B cell (primary cell): Measurements from ENCODE around the gene DIO2. TPM values are rescaled to one million over a fixed set of nuclear protein-coding genes. Genes with fewer than 3 reads are reported as not detected.

Experiments used
- ATAC-seq: fragments of 200-7000 bp; cut with Tn5 transposase; one replicate; pipeline ENCODE4 v1.10.0; 2021; ENCODE audit warnings: low read depth, mild to moderate bottlenecking, moderate number of reproducible peaks, moderate library complexity
- CTCF ChIA-PET: fragments of 350-600 bp; sonication (Branson Sonifier 250); formaldehyde crosslinking; loops from one replicate; lab custom pipeline; 2021; ENCODE audit warnings: antibody characterized with exemption, inconsistent platforms; lab: Charles Lee
- POLR2A ChIA-PET: fragments of 350-600 bp; sonication (Branson Sonifier 250); formaldehyde crosslinking; loops from one replicate; lab custom pipeline; 2021; ENCODE audit warnings: antibody characterized with exemption; lab: Charles Lee
- DNase-seq: peaks from one replicate; pipeline ENCODE4 v3.0.0; 2013
- H2AFZ ChIP-seq: 2 replicates; pipeline ENCODE4 v1.6.1; 2012; ENCODE audit warnings: mild to moderate bottlenecking, low read depth, low read length; ENCODE audit not compliant: insufficient read depth, poor library complexity, severe bottlenecking
- H3K27ac ChIP-seq, 2 donors: 1 replicate in 1 of 2; 2 replicates in 1 of 2; pipeline ENCODE4 v1.5.1; 2012 to 2013; ENCODE audit warnings: low read length in 2 of 2, mild to moderate bottlenecking in 2 of 2, moderate library complexity in 1 of 2
- H3K27me3 ChIP-seq, 4 experiments: fragments of 200-600 bp in 1 of 4; sonication (generic) in 1 of 4; replicated peaks in 1 of 4; 1 replicate in 2 of 4; 2 replicates in 2 of 4; pipeline versions ENCODE4 v1.6.1 to v1.7.0; 2013 to 2016; ENCODE audit warnings: low read length in 3 of 4, mild to moderate bottlenecking in 2 of 4, mixed read lengths in 1 of 4, moderate library complexity in 1 of 4; ENCODE audit not compliant: insufficient read depth in 4 of 4, control insufficient read depth in 3 of 4; ENCODE audit errors: control extremely low read depth in 1 of 4
- H3K36me3 ChIP-seq, 2 experiments: replicated peaks in 1 of 2; 1 replicate in 1 of 2; 2 replicates in 1 of 2; pipeline versions ENCODE4 v1.6.1 to v1.7.1; 2013; ENCODE audit warnings: low read length in 1 of 2; ENCODE audit not compliant: insufficient read depth in 2 of 2, control insufficient read depth in 1 of 2; ENCODE audit errors: control extremely low read depth in 1 of 2, extremely low read depth in 1 of 2
- H3K4me1 ChIP-seq, 2 donors: fragments of 200-600 bp in 1 of 2; sonication (generic) in 1 of 2; 1 replicate in 1 of 2; 2 replicates in 1 of 2; pipeline versions ENCODE4 v1.5.1 to v1.6.1; 2013 to 2017; ENCODE audit warnings: low read length in 2 of 2; ENCODE audit not compliant: control insufficient read depth in 2 of 2, insufficient read depth in 2 of 2
- H3K4me2 ChIP-seq: replicated peaks from 2 replicates; pipeline ENCODE3; 2012; ENCODE audit warnings: mild to moderate bottlenecking, low read depth, low read length; ENCODE audit not compliant: poor library complexity, severe bottlenecking
- H3K4me3 ChIP-seq, 5 experiments: fragments of 200-600 bp in 1 of 5; sonication (generic) in 1 of 5; 1 replicate in 3 of 5; 2 replicates in 2 of 5; pipeline versions ENCODE4 v1.5.1 to v1.7.0; 2011 to 2016; ENCODE audit warnings: low read length in 4 of 5, mild to moderate bottlenecking in 4 of 5, low read depth in 2 of 5, control low read depth in 1 of 5, moderate library complexity in 1 of 5; ENCODE audit not compliant: insufficient read depth in 1 of 5; ENCODE audit errors: control extremely low read depth in 1 of 5, extremely low read depth in 1 of 5
- H3K79me2 ChIP-seq: fragments of 200-600 bp; sonication (generic); one replicate; pipeline ENCODE4 v1.6.0; 2016; ENCODE audit warnings: low read length; ENCODE audit not compliant: control insufficient read depth, insufficient read depth
- H3K9ac ChIP-seq: fragments of 200-600 bp; sonication (generic); 2 replicates; pipeline ENCODE4 v1.6.1; 2017; ENCODE audit warnings: mild to moderate bottlenecking, low read length, moderate library complexity
- H3K9me3 ChIP-seq, 3 donors: one replicate each; pipeline versions ENCODE4 v1.6.1 to v1.7.1; 2013; ENCODE audit warnings: low read length in 2 of 3; ENCODE audit not compliant: control insufficient read depth in 2 of 3, insufficient read depth in 1 of 3; ENCODE audit errors: control extremely low read depth in 1 of 3
- H4K20me1 ChIP-seq: 2 replicates; pipeline ENCODE4 v1.6.0; 2012; ENCODE audit warnings: mild to moderate bottlenecking, low read length; ENCODE audit not compliant: insufficient read depth, control insufficient read depth, poor library complexity, severe bottlenecking
- H3K27ac Mint-ChIP-seq: one replicate; pipeline ENCODE4 v1.8.0; 2021; ENCODE audit warnings: mixed read lengths
- H3K27me3 Mint-ChIP-seq: one replicate; pipeline ENCODE4 v1.8.0; 2021; ENCODE audit warnings: mixed read lengths
- H3K4me1 Mint-ChIP-seq: one replicate; pipeline ENCODE4 v1.8.0; 2021; ENCODE audit warnings: mixed read lengths
- H3K4me3 Mint-ChIP-seq: one replicate; pipeline ENCODE4 v1.8.0; 2021; ENCODE audit warnings: mixed read lengths
- H3K9me3 Mint-ChIP-seq: one replicate; pipeline ENCODE4 v1.8.0; 2022; ENCODE audit warnings: mixed read lengths; ENCODE audit not compliant: insufficient read depth
- EZH2 ChIP-seq: IDR thresholded peaks from 2 replicates; pipeline ENCODE4 v1.6.1; 2012; ENCODE audit warnings: borderline replicate concordance, low read depth, mild to moderate bottlenecking, moderate library complexity, low read length; ENCODE audit not compliant: insufficient read depth, poor library complexity, severe bottlenecking
- WGBS: methylation state at CpG from one replicate; pipeline ENCODE4 v1.1.5; 2013; ENCODE audit warnings: missing lambda C conversion rate; ENCODE audit not compliant: insufficient coverage; 5-methylcytosine and 5-hydroxymethylcytosine counted together
- intact Hi-C: fragments of 100-400 bp; cut with micrococcal nuclease; formaldehyde crosslinking; loops from one replicate; pipeline ENCODE4 v1.10.0; 2022
- polyA plus RNA-seq: library from polyadenylated mRNA; depleted of rRNA; stranded (reverse); fragments of >200 nt; gene quantifications from 2 replicates; pipeline ENCODE4 v1.2.3, GENCODE V29; 2012
- total RNA-seq, 2 donors: library from RNA; stranded (reverse); fragments of 120-200 nt in 1 of 2; gene quantifications; 1 replicate in 1 of 2; 2 replicates in 1 of 2; pipeline versions ENCODE4 v1.2.3 to v1.2.4, GENCODE V29; 2013 to 2022
- TF ChIP-seq, protein P1 (sequence below): fragments of 200-600 bp; IDR thresholded peaks from one replicate; pipeline ENCODE4 v1.8.0; 2022; ENCODE audit warnings: antibody characterized with exemption, mild to moderate bottlenecking

DIO2 gene
- total and polyA plus RNA-seq, 2 donors (not counting 1 experiment from before 2014, with no cell fraction given): not detected

DNA sequence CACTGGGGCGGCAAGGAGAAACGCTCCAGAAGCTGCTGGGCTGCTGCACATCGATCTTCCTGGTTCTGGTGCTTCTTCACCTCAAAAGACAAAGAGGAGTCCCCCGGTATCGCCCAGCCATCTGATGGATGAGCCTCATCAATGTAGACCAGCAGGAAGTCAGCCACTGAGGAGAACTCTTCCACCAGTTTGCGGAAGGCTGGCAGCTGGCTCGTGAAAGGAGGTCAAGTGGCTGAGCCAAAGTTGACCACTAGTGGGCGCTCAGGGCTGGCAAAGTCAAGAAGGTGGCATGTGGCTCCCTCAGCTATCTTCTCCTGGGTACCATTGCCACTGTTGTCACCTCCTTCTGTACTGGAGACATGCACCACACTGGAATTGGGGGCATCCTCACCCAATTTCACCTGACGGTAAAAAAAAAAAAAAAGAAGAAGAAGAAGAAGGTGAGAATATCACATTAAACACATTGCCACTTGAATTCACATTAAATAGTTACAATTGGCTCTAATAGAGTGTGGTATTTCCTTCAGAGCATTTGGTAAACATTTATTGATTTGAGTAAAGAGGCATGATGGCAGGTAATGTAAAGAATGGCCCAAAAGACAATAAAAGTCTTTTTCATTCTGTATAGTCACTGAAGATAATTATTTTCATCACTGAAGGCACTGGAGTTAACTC, 8.3 kb downstream of the DIO2 start:
- H3K36me3 ChIP-seq: no peaks in the 10 kb centered on the region
- Mint-ChIP-seq H3K27me3 (no peaks in the 10 kb centered on the region), H3K4me1 (no peaks in the 10 kb centered on the region), H3K27ac (no peak overlapping the region), H3K9me3 (peaks cover 2% of the 10 kb centered on the region), H3K4me3 (no peak overlapping the region)
- no peak overlapping the region for H2AFZ ChIP-seq
- ChIA-PET POLR2A (no interaction called here), CTCF (no interaction called here)
- no peak overlapping the region for H3K9ac ChIP-seq
- H3K4me2 ChIP-seq: no peak overlapping the region
- peaks cover 0 to 4% (median 0%) of the 10 kb centered on the region in 3 donors for H3K9me3 ChIP-seq
- DNase-seq (no peak), ATAC-seq (no peak)
- WGBS: 69% methylated on average over 8 of the region's 9 CpGs
- no peaks in the 10 kb centered on the region for H3K79me2 ChIP-seq
- H3K27me3 ChIP-seq: no peaks in the 10 kb centered on the region
- no peaks in the 10 kb centered on the region for H4K20me1 ChIP-seq
- no peaks in the 10 kb centered on the region for H3K4me1 ChIP-seq
- intact Hi-C loops: no loop called here
- no peak for TF ChIP-seq EZH2
- TF ChIP-seq, protein P1, sequence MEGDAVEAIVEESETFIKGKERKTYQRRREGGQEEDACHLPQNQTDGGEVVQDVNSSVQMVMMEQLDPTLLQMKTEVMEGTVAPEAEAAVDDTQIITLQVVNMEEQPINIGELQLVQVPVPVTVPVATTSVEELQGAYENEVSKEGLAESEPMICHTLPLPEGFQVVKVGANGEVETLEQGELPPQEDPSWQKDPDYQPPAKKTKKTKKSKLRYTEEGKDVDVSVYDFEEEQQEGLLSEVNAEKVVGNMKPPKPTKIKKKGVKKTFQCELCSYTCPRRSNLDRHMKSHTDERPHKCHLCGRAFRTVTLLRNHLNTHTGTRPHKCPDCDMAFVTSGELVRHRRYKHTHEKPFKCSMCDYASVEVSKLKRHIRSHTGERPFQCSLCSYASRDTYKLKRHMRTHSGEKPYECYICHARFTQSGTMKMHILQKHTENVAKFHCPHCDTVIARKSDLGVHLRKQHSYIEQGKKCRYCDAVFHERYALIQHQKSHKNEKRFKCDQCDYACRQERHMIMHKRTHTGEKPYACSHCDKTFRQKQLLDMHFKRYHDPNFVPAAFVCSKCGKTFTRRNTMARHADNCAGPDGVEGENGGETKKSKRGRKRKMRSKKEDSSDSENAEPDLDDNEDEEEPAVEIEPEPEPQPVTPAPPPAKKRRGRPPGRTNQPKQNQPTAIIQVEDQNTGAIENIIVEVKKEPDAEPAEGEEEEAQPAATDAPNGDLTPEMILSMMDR: no peak
- no peak overlapping the region for H3K4me3 ChIP-seq
- H3K27ac ChIP-seq: no peak overlapping the region

DNA sequence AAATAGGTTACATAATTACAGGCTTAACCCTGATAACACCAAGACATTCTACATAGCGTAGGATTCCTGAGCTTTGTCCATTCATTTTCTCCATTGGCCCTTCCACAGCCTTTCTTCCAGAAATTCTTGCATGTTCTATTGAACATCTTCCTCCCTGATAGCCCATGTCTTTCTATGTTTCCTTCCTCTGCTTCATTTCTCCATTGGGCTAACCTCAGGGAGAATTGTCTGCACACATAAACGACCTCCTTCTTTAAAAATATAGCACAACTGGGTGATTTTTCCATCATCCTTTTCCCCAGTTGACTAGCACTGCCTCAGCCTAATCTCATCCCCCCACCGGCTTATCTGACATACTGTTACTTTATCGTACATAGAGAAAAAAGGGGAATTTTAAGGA, 11.2 kb downstream of the DIO2 start:
- Histone ChIP-seq H3K4me2 (no peak overlapping the region), H3K36me3 (no peaks in the 10 kb centered on the region), H3K9me3 (peaks cover 0 to 4% (median 0%) of the 10 kb centered on the region in 3 donors), H3K27ac (no peak overlapping the region), H3K4me1 (no peaks in the 10 kb centered on the region), H3K27me3 (no peaks in the 10 kb centered on the region), H4K20me1 (no peaks in the 10 kb centered on the region), H3K9ac (no peak overlapping the region), H3K79me2 (no peaks in the 10 kb centered on the region), H3K4me3 (no peak overlapping the region), H2AFZ (no peak overlapping the region)
- no peaks in the 10 kb centered on the region for H3K4me1 Mint-ChIP-seq
- no peak for ATAC-seq
- no peaks in the 10 kb centered on the region for H3K27me3 Mint-ChIP-seq
- CTCF ChIA-PET: no interaction called here
- no peak overlapping the region for H3K27ac Mint-ChIP-seq
- H3K9me3 Mint-ChIP-seq: peaks cover 4% of the 10 kb centered on the region
- no peak for TF ChIP-seq EZH2
- TF ChIP-seq, protein P1: no peak
- no peak for DNase-seq
- H3K4me3 Mint-ChIP-seq: no peak overlapping the region
- WGBS: 58% methylated on average over 2 of the region's 4 CpGs
- POLR2A ChIA-PET: no interaction called here
- intact Hi-C loops: no loop called here
